GM19463 (cell line): ENCODE measurements around the gene ANKLE2.

ENCODE experiments used
- ATAC-seq: cut with Tn5 transposase; IDR thresholded peaks from one replicate; pipeline ENCODE4 v1.9.1; 2021; ENCODE audit warnings: mild to moderate bottlenecking, moderate library complexity; ENCODE audit not compliant: unreplicated experiment

Gene ANKLE2

DNA sequence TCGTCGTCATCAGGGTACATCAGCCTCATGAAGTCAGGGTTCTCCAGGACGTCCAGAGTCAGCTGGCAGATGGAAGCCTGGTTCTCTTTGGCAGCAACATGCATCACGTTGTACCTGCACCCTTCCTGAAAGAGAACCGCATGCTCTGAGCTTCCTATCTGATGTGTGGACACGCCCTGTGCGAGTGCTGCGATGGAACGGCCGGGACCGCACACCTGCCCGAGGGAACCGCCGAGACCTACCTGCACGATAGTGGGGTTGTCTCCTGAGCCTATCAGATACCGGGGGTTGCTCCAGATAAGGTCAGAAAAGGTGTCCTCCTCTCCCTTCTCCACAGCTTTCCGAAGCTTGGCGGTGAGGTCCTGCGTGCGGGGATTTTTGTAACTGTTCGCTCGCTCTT, 13.7 kb downstream of the ANKLE2 start:
- no peak for ATAC-seq

GRCh38 chr12:132747395-132747794, 14.2 kb downstream of the ANKLE2 start:
- ATAC-seq, result no peak

- ATAC-seq, result no peak
Measured at GRCh38 chr12:132746613-132747012, 15.0 kb downstream of the ANKLE2 start.

- no peak for ATAC-seq
Measured at GRCh38 chr12:132743831-132744230, 17.8 kb downstream of the ANKLE2 start.

DNA sequence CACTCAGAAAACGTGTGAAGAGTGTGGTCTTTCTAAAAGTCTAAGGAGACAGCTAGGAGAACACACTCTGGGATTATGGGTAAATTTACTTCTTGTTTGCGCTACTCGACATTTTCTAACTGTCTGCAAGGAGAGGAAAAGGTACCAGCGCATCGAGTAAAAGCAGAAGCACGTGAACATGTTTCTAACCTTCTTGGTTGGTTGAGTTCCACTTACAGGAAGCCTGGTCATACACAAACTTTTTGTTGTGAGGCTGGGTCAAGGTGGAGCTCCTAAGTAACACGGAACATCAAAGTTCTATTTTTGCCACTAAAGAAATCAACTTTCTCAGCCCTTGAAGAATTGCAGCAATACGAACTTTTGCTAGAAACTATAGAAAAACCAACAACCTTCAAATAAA, 20.0 kb downstream of the ANKLE2 start:
- no peak for ATAC-seq

DNA sequence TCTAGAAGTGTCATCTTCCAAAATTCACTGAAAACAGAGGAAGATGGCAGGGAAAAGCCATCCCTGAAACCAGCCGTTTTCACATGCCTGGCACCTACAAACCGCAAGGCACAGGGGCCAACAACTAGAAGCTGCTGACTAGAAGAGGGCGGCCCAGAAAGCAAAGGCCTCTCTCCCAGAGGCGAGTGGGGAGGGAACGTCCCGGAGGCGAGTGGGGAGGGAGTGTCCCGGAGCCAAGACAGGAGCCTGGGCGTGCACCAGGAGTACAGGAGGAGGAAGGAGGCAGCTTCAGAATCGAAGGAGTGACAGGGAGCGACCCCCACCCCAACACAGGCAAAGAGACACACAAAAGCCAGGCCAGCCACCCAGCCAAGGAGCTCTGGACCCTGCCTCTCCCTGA, 21.0 kb downstream of the ANKLE2 start:
- no peak for ATAC-seq

GRCh38 chr12:132740313-132740646, 21.4 kb downstream of the ANKLE2 start:
- ATAC-seq, result no peak

DNA sequence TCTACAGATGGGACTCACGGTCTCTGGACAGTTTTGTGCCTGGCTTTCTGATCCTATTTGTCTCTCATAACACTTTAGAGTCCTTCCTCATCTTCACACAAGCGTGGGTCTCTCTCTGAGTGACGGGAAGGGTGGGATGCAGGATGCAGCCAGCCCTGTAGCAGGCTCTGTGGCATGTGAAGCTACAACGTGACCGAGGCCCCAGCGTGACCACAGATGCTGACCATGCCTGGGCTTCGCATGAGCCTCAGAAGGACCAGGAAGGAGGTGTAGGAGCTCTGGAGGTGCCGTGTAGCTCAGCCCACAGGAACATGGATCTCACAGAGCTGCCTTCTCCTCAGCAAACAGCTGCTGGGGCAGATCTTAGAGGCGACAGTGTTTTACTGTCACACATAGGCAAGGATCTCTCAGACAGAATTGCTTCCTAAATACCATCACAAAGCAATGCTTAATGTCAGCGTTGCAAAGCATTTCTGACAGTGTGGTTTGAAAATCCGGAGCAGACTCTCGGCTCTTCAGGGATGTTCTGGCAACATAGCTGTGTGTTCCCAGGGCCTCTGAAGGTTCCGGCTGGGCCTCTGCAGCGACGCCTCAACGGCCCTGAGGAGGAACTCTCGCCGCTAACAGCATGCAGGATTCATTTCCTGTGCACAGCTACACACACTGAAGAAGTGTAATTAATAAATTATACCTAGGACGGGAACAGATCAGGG, 21.9 kb downstream of the ANKLE2 start:
- ATAC-seq, result no peak

GRCh38 chr12:132736913-132737312, 24.7 kb downstream of the ANKLE2 start:
- ATAC-seq, result no peak

DNA sequence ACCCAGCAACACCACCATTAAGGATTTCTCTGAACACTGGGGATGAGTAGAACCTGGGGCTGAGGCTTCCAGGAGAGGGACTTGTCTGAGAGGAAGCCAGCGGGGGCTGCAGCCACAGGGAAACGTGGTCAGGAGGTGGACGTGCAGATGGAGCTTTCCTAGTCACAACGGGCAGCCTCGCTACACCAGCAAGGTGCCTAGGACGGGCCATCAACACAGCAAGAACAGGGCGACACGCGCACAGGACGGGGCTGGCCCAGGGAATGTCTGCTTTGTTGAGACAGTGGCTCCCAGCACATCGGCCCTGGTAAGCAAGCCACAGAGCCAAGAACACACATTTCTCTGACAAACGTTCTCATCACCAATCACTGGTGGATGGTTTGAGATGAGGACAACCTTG, 25.3 kb downstream of the ANKLE2 start:
- no peak for ATAC-seq

- ATAC-seq, result no peak
Measured at GRCh38 chr12:132735496-132735895, 26.1 kb downstream of the ANKLE2 start.

- no peak for ATAC-seq
Measured at GRCh38 chr12:132734206-132734605, 27.4 kb downstream of the ANKLE2 start.

DNA sequence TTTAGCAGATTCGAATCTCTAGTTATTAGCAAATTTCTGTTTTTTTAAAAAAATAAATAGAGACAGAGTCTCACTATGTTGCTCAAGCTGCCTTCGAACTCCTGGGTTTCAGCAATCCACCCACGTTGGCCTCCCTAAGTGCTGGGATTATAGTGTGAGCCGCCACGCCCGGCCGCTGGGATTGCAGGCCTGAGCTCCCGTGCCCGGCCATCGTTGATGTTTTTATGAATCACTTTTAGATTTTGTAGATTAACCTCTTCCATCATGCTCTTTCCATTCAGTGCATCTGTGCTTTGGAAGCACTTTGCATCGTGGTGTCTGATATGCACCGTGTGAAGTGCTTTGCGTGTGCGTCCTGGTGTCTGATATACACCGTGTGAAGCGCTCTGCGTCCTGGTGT, 30.1 kb downstream of the ANKLE2 start:
- no peak for ATAC-seq

DNA sequence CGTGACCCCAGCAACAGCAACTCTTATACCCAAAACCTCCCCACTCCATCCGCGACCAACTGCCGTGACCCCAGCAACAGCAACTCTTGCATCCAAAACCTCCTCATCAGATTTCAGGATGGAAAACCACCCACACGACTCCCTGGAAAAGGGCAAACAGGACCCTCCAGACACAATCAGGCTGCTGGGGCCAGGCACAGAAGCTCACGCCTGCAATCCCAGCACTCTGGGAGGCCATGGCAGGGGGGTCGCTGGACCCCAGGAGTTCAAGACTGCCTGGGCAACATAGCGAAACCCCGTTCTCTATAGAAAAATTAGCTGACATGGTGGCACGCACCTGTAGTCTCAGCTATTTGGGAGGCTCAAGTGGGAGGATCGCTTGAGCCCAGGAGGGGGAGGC, 31.3 kb downstream of the ANKLE2 start:
- no peak for ATAC-seq

GRCh38 chr12:132729541-132730320, 31.9 kb downstream of the ANKLE2 start:
- ATAC-seq, result no peak

DNA sequence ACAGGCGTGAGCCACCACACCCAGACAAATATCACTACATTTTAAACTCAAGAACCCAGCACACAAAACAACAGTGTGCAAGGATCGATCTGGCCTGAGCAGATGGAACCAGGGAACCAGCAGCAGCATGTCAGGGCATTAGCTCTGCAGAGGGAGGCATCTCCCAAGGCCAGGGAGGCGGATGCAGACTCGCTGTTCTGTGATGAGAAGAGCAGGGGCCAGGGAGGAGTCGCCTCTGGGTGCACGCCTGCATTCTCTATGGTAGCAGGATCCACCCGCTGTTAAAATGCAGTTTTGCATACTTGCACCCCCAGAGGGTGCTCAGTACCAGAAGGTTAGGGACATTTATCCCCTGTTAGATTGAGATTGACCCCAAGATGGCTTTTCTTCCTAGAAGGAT, 33.1 kb downstream of the ANKLE2 start:
- no peak for ATAC-seq

- no peak for ATAC-seq
Measured at GRCh38 chr12:132727091-132727794, 34.4 kb downstream of the ANKLE2 start.

DNA sequence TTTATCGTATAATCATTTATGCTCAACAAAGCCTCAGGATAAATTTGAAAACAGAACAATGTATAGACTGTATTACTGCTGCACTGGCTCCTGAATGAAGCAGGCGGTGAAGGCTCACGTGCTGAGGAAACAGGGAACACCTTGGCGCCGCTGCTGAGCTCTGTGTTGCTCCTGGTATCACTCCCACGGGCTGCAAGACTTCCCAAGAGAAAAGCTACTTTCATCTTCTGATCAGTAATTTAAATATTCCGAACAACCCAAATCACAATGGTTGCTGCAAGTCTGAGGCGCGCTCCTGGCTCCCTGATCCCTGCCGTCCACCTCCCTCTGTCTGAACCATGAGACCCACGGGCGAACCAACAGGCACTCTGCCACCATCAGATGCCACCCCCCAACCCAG, 35.2 kb downstream of the ANKLE2 start:
- no peak for ATAC-seq

DNA sequence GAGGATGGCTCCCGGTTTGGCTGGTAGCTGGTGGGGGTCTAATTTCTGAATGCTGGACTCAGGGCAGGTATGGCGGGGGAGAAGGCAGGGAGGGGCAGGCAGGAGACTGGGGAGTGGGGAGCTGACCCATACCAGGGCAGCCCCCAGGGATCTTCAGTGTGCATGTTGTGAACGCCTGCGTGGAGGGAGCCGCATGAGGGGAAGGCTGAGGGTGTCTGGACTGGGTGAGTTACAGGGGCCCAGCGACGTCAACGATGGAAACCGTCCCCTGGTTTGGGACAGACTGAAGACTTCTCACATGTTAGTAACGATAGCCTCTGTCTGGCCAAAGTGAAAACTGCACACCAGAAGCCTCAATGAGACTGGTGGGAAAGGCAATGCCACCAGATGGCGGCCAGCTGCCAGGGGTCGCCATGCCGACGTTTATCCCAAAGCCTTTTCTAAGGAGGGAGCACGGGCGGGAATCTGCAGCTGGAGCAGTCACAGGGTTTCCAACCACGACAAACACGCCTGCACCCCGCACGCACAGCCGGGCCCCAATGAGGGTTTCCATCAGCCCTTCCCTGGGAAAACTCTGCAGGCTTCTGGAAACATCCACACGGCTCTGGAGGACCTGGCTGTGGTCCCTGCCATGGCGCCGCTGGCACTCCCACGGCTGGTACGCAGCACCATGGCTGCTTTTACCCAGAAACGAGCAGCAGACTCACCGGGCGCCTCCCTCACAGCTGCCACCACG, 37.0 kb downstream of the ANKLE2 start:
- no peak for ATAC-seq

GRCh38 chr12:132723764-132724140, 37.9 kb downstream of the ANKLE2 start:
- ATAC-seq, result no peak

- no peak for ATAC-seq
Measured at GRCh38 chr12:132723015-132723763, 38.4 kb downstream of the ANKLE2 start.
